ENCODE data around the gene RNF103.

DNA sequence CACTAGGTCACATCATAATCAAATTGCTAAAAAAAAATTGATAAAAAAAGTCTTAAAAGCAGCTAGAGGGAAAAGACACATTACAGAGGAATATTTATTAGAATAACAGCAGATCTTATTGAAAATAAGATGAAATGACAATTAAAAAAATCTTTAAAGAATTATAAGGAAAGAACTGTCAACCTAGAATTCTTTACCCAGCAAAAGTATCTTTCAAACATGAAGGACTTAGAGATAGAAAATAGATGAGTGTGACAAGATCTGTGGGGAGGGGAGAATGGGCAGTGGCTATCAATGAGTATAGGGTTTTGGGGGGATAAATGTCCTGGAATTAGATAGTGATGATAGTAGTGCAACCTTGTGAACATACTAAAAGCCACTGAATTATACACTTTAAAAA is 26.5 kb upstream of the RNF103 start:
- TF ChIP-seq POLR2A (IDR thresholded peaks at IDR 0.05) (no peak), EP300 (IDR thresholded peaks at IDR 0.05) (no peak), POLR2AphosphoS5 (IDR thresholded peaks at IDR 0.05) (no peak)
- TF ChIP-seq, protein P1, sequence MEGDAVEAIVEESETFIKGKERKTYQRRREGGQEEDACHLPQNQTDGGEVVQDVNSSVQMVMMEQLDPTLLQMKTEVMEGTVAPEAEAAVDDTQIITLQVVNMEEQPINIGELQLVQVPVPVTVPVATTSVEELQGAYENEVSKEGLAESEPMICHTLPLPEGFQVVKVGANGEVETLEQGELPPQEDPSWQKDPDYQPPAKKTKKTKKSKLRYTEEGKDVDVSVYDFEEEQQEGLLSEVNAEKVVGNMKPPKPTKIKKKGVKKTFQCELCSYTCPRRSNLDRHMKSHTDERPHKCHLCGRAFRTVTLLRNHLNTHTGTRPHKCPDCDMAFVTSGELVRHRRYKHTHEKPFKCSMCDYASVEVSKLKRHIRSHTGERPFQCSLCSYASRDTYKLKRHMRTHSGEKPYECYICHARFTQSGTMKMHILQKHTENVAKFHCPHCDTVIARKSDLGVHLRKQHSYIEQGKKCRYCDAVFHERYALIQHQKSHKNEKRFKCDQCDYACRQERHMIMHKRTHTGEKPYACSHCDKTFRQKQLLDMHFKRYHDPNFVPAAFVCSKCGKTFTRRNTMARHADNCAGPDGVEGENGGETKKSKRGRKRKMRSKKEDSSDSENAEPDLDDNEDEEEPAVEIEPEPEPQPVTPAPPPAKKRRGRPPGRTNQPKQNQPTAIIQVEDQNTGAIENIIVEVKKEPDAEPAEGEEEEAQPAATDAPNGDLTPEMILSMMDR (IDR thresholded peaks at IDR 0.05) = no peak

Data from stomach (tissue), 4 donors.